ENCODE data around the gene CDKAL1. TPM values are rescaled to one million over a fixed set of nuclear protein-coding genes. Genes with fewer than 3 reads are reported as not detected.

CDKAL1 gene
- total RNA-seq, 4 donors from 2014 or later, result 15.2 to 17.9 (median 17.1) TPM

DNA sequence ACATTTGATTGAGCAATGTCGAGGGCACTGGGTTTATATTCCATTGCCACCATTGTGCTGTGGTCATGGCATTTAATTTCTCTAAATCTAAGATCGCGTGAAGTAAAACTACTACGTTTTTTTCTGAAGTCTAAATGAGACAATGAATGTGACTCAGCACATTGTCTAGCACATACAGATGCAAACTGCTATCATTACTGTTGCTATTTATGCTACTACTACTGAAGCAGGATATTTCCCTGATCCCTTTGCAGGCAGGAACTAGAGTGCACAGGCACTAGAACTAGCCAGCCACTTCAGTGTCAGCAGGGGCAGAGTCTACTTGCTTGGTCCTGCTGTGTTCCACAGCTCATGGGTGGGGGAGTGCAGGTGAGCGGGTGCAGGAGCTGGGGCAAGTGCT is 449.7 kb downstream of the CDKAL1 start:
- no peak for TF ChIP-seq CTCF (IDR thresholded peaks at IDR 0.05; ENCODE audit: low read depth)

DNA sequence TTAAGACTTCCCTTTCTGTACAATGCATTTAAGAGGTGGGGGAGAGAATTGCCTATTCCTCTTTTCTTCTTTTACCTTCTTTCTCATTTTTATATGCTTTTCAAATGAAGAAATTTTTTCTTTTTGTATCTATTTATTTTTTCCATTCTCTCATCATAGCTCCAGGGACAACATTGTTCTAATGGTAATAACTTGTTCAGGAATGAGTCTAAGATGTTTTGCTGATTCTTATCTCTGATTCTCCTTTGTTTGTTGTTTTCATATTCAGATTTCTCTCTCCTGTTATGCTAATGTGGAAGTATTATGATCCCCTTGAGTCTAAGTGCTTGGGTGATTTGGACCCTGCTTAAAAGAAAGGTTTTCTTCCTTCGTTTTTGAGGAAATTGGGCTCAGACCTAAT is 451.6 kb downstream of the CDKAL1 start:
- no peak for TF ChIP-seq CTCF (IDR thresholded peaks at IDR 0.05; ENCODE audit: low read depth)

- TF ChIP-seq CTCF (IDR thresholded peaks at IDR 0.05; ENCODE audit: low read depth), result no peak
Measured at GRCh38 chr6:20991910-20992309, 457.7 kb downstream of the CDKAL1 start.

GRCh38 chr6:20996099-20996498 is 461.8 kb downstream of the CDKAL1 start:
- TF ChIP-seq CTCF (IDR thresholded peaks at IDR 0.05; ENCODE audit: low read depth), result no peak

DNA sequence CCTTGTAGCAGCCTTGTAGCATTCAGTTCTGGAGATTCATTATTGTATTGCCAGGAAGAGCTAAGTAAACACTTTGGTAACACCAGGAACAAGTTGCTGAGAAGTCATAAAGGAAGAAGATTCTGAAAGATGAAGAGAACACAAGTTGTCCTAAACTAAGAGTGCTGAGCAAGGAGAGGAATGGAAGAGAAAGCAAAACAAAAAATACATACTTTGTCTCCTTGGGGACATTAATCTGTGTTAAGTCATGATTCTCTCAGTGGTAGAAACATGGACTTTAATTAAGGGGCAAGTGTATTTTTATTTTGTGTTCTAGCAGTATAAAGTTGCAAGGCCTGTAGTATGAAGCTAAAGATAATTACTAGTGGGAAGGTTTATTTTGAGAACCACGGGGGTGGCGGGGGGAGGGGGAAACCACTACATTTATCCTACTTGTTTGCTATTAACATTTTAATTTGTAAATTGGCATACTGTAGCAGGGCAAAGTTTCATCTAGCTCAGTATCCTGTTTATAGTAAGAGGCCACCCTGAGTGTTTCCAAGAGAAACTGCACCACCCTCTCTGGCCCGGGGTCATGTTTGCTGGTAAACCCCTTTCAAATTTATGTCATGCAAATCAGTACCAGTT is 463.0 kb downstream of the CDKAL1 start:
- TF ChIP-seq CTCF (IDR thresholded peaks at IDR 0.05; ENCODE audit: low read depth), result no peak

DNA sequence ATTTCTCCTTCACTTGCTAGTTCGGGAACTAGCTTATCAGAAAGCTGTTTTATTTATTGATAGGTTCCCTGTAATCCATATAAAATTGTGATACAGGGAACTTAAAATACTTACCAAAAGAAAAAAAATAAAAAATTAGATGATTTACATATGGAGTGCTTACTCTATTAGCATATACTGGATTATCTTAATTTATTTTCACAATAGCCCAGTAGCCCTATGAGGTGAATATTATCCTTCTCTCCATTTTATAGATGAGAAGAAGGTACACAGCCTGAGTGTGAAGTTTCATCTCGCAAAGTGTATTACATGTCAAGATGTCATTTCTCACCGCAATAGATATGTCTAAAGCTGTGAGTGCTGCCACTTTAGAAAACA is 463.5 kb downstream of the CDKAL1 start:
- TF ChIP-seq CTCF (IDR thresholded peaks at IDR 0.05; ENCODE audit: low read depth), result no peak

DNA sequence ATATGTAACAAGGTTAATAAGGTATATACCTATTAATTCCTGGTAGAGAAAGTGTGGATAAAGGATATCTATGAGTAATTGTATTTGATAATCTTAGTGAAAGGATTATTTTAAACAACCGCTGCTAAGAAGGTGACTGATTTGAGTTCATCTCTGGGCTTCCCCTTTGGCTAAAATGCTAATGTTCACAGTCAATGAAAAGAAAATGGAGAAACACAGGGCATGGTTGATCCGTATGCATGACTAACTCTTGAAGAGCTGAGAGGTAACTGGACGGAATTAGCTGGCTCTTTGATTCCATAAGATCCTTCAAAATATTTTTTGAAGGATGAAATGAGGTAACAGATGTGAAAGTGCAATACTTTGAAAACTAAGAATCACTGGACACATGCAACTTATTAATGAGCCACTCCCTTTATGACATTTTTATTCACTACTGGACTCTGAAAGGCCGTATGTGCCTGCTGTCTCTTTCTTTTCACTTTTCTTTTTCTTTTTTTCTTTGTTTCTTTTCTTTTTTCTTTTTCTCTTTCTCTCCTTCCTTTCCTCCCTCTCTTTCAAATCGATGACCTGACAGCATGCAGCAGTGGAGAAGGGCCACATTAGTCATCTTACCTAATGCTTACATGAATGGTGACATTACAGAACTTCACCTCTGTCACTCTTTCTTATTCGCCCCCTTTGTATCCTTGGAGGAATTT is 464.6 kb downstream of the CDKAL1 start:
- no peak for TF ChIP-seq CTCF (IDR thresholded peaks at IDR 0.05; ENCODE audit: low read depth)
